ENCODE results near the gene C1R.
"Not testable (repeated sequence)": the region's sequence is repeated elsewhere in the genome, so short reads cannot be mapped to it uniquely, and the experiment has no call there.

C1R gene

GRCh38 chr12:7120166-7120565, 27.9 kb upstream of the C1R start:
- DNase-seq (ENCODE audit: low read depth): no peak

GRCh38 chr12:7118881-7119280, 26.6 kb upstream of the C1R start:
- no peak for DNase-seq (ENCODE audit: low read depth)

DNA sequence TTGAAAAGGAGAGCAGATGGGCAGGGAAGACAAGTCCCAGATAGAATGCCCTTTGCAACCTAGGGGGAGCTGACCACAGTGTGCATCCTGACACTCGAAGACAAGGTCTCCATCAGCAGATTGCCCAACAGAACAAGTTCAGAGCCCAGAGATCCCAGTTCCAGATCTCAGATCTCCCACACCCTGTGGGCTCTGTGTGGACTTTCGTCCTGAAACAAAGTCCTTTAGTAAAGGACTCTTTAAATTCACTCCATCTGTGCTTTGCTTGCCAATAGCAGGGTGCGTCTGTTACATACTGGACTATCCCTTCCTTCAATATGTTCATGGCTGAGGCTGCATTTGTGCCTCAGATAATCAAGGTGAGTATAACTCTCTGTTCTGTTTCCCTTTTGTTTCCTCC, 25.4 kb upstream of the C1R start:
- DNase-seq (ENCODE audit: low read depth): no peak

DNA sequence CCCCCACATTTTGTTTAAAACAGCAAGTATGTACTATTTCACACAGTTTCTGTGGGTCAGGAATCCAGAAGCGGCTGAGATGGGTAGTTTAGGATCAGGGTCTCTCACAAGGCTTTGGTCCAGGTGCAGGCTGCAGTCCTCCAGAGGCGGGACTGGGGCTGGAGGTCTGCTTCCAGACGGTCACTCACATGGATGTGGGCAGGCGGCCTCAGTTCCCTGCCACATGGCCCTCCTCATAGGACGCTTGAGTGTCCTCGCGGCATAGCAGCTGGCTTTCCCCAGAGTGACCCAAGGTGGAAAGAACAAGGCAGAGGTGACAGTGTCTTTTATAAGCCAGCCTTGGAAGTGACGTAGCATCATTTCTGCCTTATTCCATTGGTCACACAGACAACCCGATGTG, 24.7 kb upstream of the C1R start:
- no peak for DNase-seq (ENCODE audit: low read depth)

DNA sequence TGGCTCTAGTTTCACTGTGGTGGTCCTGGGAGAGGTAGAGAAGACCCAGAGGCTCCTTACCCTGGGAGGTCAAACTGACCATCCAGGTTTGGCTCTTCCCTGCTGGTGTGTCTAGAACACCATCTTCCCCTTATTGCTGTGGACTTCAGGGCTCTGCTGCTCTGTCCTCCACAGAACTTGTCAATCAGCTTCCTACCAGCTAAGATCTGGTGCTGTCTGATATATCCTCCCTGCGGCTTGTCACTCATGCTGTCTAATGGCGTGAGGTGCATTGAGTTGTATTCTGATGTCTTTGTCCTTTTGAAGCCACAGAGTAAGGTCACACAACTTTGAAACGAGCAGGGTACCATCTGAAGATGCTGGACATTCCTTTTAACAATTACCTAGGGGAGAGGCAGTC, 24.0 kb upstream of the C1R start:
- DNase-seq (ENCODE audit: low read depth): no peak

GRCh38 chr12:7114851-7115250, 22.6 kb upstream of the C1R start:
- no peak for DNase-seq (ENCODE audit: low read depth)

GRCh38 chr12:7114008-7114407, 21.8 kb upstream of the C1R start:
- no peak for DNase-seq (ENCODE audit: low read depth)

GRCh38 chr12:7113389-7113871, 21.2 kb upstream of the C1R start:
- DNase-seq (ENCODE audit: low read depth): no peak

DNA sequence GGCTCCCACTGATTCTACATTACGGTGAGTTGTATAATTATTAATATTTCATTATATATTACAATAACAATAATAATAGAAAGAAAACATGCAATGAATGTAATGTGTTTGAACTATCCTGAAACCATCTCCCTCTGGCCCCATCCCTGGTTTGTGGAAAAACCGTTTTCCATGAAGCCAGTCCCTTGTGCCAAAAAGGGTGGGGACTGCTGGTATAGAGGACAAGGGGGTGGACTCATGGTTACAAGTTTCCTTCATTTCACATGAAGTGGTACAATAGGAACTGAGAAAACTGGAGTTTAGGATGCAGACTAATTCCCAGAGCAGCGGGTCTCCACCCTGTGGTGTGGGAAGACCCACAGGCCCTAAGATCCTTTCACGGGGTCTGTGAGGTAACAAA, 19.8 kb upstream of the C1R start:
- no peak for DNase-seq (ENCODE audit: low read depth)

DNA sequence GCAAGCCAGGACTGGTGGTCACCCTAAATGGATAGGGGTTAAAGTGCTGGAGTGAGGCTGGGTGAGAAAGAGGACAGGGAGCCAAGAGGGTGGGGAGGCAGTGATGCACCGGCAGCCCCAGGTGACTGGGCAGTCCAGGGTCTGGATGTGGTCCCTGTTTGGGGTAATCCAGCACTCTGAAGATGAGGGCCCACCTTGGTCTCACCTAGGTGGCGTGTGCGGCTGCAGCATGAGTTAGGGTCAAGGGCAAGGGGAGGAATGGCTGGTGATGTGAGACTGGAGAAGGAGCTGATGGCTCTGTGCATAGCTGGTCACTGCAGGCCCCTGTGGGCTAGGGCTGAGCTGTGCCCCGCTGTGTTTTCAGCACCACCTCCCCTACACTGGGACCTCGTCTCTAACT, 18.4 kb upstream of the C1R start:
- DNase-seq (ENCODE audit: low read depth): no peak

DNA sequence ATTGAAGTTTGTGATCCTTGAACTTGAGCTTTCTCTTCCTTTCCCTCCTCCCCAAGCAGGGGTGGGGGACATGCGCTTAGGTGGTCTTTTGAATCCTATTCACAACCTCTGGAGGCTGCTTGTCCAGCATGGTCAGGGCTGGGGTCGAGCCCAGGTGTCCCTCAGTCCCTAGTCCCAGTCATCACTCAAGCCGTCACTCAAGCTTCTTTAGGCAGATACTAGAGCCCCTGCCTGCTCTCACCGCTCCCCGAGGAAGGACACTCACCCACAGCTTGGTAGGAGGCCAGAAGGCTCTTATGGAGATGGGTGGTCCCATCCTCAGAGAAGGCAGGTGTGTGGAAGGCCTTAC, 17.3 kb upstream of the C1R start:
- no peak for DNase-seq (ENCODE audit: low read depth)

DNA sequence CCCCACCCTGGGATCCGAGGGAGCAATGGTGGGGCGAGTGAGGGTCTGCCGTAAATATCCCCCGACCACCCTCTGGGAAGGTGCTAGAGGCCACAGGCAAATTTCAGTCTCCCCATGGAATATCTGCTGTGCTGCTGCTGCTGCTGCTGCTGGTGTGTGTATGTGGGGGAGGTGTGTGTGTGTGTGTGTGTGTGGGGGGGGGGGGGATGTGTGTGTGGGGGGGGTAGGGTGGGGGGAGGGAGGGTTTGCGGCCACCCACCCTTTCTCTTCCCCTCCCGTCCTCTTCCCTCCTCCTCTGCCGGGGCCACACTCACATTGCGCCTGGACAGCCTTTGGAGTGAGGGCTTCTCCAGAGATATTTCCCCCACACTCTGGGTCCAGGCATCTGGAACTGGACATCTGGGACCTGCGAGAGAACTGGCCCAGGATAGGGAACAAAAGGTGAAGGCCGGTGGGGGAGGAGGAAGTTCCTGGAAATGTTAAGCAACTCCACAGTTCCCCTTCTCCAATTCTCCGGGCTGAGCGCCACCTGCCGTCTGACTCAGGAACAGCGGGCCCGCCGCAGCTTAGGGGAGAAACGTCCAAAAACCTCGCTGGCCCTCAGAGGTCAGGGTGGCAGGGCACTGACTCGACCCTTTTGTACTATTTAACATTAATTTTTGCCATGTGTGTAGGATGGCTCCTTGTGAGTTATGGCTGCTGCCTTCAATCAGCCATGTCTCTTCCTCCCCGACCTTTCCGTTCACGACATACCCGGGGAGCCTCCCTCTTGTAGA, 16.7 kb upstream of the C1R start, which contains the start of gene C1RL:
TSS of gene C1RL (minus strand) at position 419 of the 776 bp plus-strand sequence. CDS start at position 385, 34 bp downstream.
- DNase-seq (ENCODE audit: low read depth): peak; percentile 65

DNA sequence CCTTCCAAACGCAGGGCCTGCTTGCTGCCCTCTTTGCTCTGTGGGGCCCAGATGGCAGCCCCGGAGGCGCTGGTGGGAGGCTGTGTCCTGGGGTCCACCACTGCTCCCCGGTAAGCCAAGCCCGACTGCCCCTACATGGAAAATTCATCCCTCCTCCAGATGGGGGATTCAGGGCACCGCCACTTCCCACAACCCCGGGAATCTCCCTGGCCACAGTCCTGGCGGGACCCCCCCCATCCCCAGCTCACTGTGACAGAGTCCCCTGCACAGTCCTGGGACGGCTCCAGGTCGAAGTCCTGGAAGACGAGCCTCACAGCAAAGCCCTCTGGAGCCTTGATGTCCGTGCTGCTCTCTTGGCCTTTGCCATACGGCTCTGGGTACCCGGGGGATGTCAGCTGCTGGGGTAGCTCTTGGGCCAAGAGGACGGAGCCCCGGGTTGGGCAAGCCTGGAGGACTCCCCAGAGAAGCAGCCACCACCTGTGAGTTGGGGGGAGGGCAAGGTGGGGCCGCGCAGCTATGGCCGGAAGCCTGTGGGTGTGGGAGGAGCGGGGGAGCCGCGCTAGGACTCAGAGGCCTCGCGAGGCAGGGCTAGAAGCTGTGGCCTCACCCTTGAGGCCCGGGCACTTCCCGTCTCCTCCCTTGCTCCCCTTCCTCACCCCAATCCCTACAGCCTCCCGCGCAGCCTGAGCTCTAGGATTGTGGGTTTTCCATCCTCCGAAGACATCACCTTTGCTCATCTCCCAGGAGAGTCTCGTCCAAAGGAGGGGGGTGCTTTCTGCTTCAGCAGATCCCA, 16.0 kb upstream of the C1R start:
- DNase-seq (ENCODE audit: low read depth): peak; percentile 67

DNA sequence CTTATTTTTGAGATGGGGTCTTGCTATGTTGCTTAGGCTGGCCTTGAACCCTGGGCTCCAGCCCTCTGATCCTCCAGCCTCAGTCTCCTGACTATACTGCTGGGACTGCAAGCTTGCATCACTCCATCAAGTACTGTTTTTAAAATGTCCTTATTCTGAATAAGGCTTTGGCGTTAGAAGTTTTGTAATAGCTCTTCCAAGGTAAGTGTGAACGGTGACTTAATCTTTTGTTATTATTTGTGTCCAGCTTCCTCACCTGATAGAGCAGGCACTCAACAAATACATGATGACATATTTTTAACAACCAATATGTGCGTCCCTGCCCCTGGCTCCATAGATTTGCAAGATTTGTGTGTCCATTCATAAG, 15.4 kb upstream of the C1R start:
- DNase-seq (ENCODE audit: low read depth): no peak

- DNase-seq (ENCODE audit: low read depth): not testable (repeated sequence)
These were observed 14.9 kb upstream of the C1R start for GRCh38 chr12:7107181-7107580.

GRCh38 chr12:7106082-7106481, 13.8 kb upstream of the C1R start:
- DNase-seq (ENCODE audit: low read depth): no peak

DNA sequence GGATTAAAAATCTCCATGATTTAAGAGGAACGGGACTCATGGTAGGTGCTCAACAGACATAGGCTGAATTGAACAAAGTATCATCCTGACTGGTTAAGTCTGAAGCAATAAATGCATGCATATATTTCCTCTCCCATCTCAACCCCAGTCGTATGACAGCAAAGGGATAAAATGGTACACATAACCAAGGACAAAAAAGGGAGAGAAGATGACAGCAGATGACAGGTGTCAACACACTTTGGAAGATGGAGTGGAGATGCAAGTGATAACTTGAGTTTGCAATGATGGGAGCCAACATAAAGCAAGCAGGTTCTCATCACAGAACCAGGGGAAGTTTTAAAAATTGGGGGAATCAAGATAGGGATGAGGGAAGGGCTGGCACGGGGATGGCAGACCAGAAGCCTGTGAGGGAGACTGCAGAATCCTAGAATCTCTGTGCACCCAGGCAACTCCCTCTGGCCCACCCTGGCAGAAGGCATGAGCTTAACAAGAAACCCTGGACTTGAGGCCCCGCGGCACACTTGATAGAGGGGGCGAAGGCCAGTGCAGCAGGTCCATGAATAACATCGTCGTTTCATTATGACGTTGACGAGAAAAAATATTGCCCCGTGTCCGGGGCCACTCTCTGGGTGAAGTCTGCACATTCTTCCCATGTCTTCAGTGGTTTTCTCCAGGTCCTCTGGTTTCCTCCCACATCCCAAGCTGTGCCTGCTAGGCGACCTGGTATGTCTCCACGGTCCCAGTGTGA, 11.8 kb upstream of the C1R start:
- no peak for DNase-seq (ENCODE audit: low read depth)

DNA sequence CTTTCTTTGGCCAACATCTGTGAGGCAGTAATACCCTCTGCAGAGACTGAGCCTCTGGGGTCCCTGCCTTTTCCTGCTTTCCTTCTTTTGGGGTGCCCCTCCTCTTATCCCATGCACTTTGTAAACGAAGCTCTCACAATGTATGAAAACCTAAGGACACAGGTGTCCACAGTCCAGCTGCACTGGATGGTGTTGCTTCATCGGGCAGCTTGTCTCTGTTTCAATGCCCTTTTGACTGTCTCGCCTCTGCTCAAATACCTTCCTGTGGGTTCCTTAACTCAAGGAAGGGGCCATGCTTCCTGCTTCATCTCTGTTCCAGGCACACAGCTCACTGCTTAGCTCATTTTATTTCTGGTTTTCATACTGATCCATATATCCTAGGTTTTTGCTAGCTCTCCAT, 10.3 kb upstream of the C1R start:
- no peak for DNase-seq (ENCODE audit: low read depth)

DNA sequence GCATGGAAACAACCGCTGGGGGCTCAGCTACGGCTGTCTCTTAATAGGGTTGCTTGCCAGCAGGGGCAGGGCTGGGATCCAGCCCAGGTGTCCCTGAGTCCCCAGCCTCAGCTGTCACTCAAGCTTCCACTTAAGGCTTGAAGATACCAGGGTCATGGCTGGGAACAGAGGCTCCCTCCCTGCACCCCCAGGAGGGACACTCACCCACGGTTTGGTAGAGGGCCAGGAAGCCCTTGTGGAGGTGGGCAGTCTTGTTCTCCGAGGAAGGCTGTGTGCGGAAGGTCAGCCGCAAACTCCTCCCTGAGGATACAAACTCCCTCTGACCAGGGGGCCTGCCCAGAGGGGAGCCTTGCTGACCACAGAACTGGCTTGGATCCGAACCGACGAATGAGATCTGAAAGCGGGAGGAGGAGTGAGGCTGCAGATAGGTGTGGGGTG, 9.5 kb upstream of the C1R start:
- DNase-seq (ENCODE audit: low read depth): no peak

DNA sequence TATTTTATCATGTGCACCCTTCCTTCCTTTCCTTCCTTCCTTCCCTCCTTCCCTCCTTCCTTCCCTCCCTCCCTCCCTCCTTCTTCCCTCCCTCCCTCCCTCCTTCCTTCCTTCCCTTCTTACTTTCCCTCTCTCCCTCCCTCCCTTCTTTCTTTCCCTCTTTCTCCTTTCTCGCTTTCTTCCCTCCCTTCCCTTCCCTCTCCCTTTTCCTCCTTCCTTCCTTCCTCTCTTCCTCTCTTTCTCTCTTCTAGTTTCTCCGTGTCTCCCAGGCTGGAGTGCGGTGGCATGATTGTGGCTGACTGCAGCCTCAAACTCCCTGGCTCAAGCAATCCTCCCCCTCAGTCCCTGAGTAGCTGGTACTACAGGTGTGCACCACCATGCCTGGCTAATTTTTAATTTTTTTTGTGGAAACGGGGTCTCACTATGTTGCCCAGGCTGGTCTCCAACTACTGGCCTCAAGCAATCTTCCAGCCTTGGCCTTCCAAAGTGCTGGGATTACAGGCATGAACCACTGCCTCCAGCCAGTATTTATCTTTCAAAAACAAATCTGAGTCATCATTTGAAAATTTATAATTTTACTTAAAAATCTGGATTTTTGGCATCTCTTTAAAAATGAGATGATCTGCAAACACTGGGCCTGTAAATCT, 8.9 kb upstream of the C1R start:
- DNase-seq (ENCODE audit: low read depth): no peak

DNA sequence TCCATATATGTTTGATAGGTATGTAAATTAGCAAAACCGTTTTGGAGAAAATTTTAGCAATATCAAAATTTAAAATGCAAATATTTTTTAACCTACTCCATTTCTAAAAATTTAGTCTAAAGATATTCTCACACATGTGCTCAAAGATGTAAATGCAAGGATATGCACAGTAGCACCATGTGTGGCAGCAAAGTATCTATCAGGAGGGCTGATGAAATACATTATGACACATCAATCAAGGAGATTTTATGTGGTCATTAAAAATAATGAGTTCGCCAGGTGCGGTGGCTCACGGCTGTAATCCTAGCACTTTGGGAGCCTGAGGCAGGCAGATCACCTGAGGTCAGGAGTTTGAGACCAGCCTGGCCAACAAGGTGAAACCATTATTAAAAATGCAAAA, 8.0 kb upstream of the C1R start:
- no peak for DNase-seq (ENCODE audit: low read depth)

- DNase-seq (ENCODE audit: low read depth): no peak
These were observed 7.2 kb upstream of the C1R start for GRCh38 chr12:7099290-7099996.

All from activated T-helper 1 cell treated with Interleukin-2 at 50 U/mL for 16 hours (primary cell).